Measurements from ENCODE around the gene AUP1. TPM values are rescaled to one million over a fixed set of nuclear protein-coding genes. Genes with fewer than 3 reads are reported as not detected.
A peak's percentile ranks its signal among the peaks of the same experiment; 100 is the strongest.

The AUP1 gene
- total RNA-seq, 3 donors from 2014 or later (not counting 1 experiment from before 2014, with no cell fraction given) = 234 to 242 (median 237) TPM

- H3K4me3 ChIP-seq (ENCODE audit: low read length) = no peak overlapping the region
- ATAC-seq (no peak), DNase-seq (no peak)
- Mint-ChIP-seq H3K4me3 (no peak overlapping the region), H3K36me3 (no peaks in the 10 kb centered on the region), H3K27ac (no peak overlapping the region), H3K27me3 (ENCODE audit: low read depth in 2 of 2) (peaks cover 12 to 16% of the 10 kb centered on the region in 2 donors), H3K4me1 (peaks cover 25 to 33% of the 10 kb centered on the region in 2 donors), H3K9me3 (no peaks in the 10 kb centered on the region)
- no peaks in the 10 kb centered on the region for H3K9me3 ChIP-seq (ENCODE audit: control insufficient read depth, insufficient read depth, low read length)
- peaks cover 23% of the 10 kb centered on the region for H3K4me1 ChIP-seq (ENCODE audit: control insufficient read depth, insufficient read depth, low read length)
- no peaks in the 10 kb centered on the region for H3K27me3 ChIP-seq (ENCODE audit: control insufficient read depth, insufficient read depth, low read length)
- TF ChIP-seq, protein P1, sequence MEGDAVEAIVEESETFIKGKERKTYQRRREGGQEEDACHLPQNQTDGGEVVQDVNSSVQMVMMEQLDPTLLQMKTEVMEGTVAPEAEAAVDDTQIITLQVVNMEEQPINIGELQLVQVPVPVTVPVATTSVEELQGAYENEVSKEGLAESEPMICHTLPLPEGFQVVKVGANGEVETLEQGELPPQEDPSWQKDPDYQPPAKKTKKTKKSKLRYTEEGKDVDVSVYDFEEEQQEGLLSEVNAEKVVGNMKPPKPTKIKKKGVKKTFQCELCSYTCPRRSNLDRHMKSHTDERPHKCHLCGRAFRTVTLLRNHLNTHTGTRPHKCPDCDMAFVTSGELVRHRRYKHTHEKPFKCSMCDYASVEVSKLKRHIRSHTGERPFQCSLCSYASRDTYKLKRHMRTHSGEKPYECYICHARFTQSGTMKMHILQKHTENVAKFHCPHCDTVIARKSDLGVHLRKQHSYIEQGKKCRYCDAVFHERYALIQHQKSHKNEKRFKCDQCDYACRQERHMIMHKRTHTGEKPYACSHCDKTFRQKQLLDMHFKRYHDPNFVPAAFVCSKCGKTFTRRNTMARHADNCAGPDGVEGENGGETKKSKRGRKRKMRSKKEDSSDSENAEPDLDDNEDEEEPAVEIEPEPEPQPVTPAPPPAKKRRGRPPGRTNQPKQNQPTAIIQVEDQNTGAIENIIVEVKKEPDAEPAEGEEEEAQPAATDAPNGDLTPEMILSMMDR (IDR thresholded peaks at IDR 0.05) = no peak
- H3K36me3 ChIP-seq (ENCODE audit: control insufficient read depth, insufficient read depth, low read length) = peaks cover 13% of the 10 kb centered on the region
- WGBS (ENCODE audit: insufficient coverage) = 96% methylated on average over 4 of the region's 4 CpGs
- intact Hi-C loops (cut with micrococcal nuclease) = loop anchor here (2.0 kb wide), 1 partner anchor 283 kb away; no protein-coding TSS in a partner anchor
- no peak overlapping the region for H3K27ac ChIP-seq (ENCODE audit: low read length)
Observed at GRCh38 chr2:74533464-74533863, 4.0 kb upstream of the AUP1 start.

DNA sequence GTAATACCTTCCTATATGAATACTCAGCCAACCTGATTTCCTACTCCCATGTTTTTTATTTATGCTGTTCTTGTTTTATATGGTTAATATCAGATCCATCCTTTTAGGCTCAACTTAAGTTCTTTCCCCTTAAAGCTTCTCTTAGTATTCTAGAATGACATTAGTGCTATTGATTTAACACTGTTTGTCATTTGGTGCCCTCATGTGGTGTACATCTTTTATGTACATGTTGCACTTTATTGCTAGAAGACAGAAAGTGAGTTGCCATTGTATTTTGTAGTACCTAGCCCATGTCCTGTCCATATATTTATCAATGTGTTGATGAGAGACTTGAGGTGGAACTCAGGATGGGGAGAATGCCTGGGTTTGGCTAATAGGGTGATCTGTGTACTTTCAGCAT lies 2.7 kb upstream of the AUP1 start:
- peaks cover 31% of the 10 kb centered on the region for H3K4me1 ChIP-seq (ENCODE audit: control insufficient read depth, insufficient read depth, low read length)
- peak overlapping the region; percentile 94 to 95 for H3K27ac Mint-ChIP-seq
- intact Hi-C loops (cut with micrococcal nuclease) = loop anchor here (1.0 to 2.0 kb wide), 2 partner anchors 49 to 281 kb away; partner anchors contain the start of gene TTC31
- DNase-seq (peak in 1 of 2 donors; percentile 72), ATAC-seq (no peak)
- H3K27me3 Mint-ChIP-seq (ENCODE audit: low read depth in 2 of 2) = peaks cover 3 to 4% of the 10 kb centered on the region in 2 donors
- no peaks in the 10 kb centered on the region for H3K9me3 ChIP-seq (ENCODE audit: control insufficient read depth, insufficient read depth, low read length)
- TF ChIP-seq, protein P1 (IDR thresholded peaks at IDR 0.05) = peak; percentile 39
- peaks cover 32 to 40% of the 10 kb centered on the region in 2 donors for H3K4me1 Mint-ChIP-seq
- H3K4me3 Mint-ChIP-seq = peak overlapping the region; percentile 58
- peaks cover 23% of the 10 kb centered on the region for H3K36me3 ChIP-seq (ENCODE audit: control insufficient read depth, insufficient read depth, low read length)
- no peak overlapping the region for H3K4me3 ChIP-seq (ENCODE audit: low read length)
- no peaks in the 10 kb centered on the region for H3K9me3 Mint-ChIP-seq
- H3K27ac ChIP-seq (ENCODE audit: low read length) = no peak overlapping the region
- no peaks in the 10 kb centered on the region for H3K36me3 Mint-ChIP-seq
- H3K27me3 ChIP-seq (ENCODE audit: control insufficient read depth, insufficient read depth, low read length) = no peaks in the 10 kb centered on the region

DNA sequence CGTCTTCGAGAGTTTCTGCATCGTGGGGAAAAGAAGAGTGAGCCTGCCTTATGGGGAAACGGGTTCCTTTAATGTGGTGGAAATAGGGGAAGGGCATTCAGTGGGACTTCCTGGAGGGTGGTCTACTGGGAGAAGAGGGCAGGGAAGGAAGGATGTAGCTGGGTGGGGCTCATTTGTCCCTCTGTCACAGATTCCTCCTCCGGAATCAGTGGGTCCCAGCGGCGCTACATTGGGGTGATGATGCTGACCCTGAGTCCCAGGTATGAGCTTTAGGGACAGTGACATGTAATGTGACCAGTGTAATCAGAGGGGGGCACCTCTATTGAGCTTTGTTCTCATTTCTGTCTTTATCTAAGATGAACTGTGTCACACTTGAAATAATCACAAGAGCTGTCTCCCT lies 2.2 kb upstream of the AUP1 start:
- H3K9me3 Mint-ChIP-seq = no peaks in the 10 kb centered on the region
- DNase-seq = no peak
- peaks cover 3% of the 10 kb centered on the region for H3K36me3 Mint-ChIP-seq
- no peak for ATAC-seq
- no peaks in the 10 kb centered on the region for H3K9me3 ChIP-seq (ENCODE audit: control insufficient read depth, insufficient read depth, low read length)
- H3K4me1 Mint-ChIP-seq = peaks cover 32 to 43% of the 10 kb centered on the region in 2 donors
- peaks cover 31% of the 10 kb centered on the region for H3K4me1 ChIP-seq (ENCODE audit: control insufficient read depth, insufficient read depth, low read length)
- H3K36me3 ChIP-seq (ENCODE audit: control insufficient read depth, insufficient read depth, low read length) = peaks cover 29% of the 10 kb centered on the region
- 86% methylated on average over 7 of the region's 7 CpGs for WGBS (ENCODE audit: insufficient coverage)
- intact Hi-C loops (cut with micrococcal nuclease) = loop anchor here (1.0 to 2.0 kb wide), 2 partner anchors 48 to 281 kb away; partner anchors contain the start of gene TTC31
- H3K4me3 Mint-ChIP-seq = no peak overlapping the region
- TF ChIP-seq, protein P1 (IDR thresholded peaks at IDR 0.05) = no peak
- H3K27me3 ChIP-seq (ENCODE audit: control insufficient read depth, insufficient read depth, low read length) = no peaks in the 10 kb centered on the region
- no peak overlapping the region for H3K4me3 ChIP-seq (ENCODE audit: low read length)
- peak overlapping the region; percentile 94 to 95 for H3K27ac Mint-ChIP-seq
- H3K27me3 Mint-ChIP-seq (ENCODE audit: low read depth in 2 of 2) = no peaks in the 10 kb centered on the region
- H3K27ac ChIP-seq (ENCODE audit: low read length) = peak overlapping the region; percentile 95

Data from natural killer cell (primary cell).